ENCODE measurements around the gene B4GALT4. TPM values are rescaled to one million over a fixed set of nuclear protein-coding genes. Genes with fewer than 3 reads are reported as not detected.
A peak's percentile ranks its signal among the peaks of the same experiment; 100 is the strongest.

Gene B4GALT4, protein sequence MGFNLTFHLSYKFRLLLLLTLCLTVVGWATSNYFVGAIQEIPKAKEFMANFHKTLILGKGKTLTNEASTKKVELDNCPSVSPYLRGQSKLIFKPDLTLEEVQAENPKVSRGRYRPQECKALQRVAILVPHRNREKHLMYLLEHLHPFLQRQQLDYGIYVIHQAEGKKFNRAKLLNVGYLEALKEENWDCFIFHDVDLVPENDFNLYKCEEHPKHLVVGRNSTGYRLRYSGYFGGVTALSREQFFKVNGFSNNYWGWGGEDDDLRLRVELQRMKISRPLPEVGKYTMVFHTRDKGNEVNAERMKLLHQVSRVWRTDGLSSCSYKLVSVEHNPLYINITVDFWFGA
- 12.7 TPM for total RNA-seq
- long read RNA-seq, transcript B4GALT4-202 (8 exons, 2,459 nt): major isoform, 9 of 32 reads
- long read RNA-seq, transcript B4GALT4-201 (9 exons, 2,385 nt): minor isoform, 8 of 32 reads
- long read RNA-seq, partial matches to known transcripts: 1 of 32 reads
- long read RNA-seq, other reads (novel, unspliced or antisense): 14 of 32 reads

DNA sequence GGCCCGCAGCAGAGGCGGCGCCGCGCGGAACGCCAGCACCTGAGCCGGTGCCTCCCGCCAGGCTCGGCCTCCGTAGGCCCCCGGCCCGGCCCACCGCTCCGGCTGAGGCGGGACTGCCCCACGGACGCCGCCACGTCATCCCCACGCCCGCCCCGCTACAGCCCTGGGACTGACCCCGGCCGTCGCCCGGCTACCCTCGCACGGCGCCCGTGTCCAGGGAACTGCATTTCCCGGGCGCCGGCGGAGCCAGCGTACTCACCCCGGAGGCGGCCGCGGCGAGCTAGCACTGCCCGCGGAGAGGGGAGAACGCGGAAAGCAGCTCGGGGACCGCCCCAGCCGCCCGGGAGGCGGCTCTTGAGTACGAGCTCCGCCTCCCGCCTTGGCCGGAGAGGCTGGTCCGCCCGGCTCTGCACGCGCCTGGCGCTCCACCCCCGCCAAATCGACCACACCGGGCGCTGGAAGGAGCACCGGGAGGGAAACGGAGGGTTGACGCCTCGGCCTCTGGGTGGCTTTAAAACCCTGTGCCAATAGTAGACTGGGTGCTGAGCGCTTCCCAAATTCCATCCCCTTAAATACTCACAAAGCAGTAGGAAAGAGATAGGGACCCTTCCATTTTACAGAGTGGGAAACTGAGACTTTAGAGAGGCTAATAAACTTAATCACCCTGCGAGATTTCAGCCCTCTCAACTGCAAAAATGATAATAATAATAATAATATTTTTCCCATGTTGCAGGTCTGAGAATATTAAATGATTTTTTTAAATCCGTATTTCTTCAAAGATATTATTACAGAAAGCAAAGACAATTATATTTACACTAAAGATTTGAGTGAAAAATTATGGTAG, at the start of gene B4GALT4:
Gene B4GALT4, minus strand, starts transcription at position 288 of the 844 bp plus-strand sequence. CDS start 10,779 bp downstream, outside the sequence.
- peak within 1 kb of the TSS; percentile 94 for H3K27ac ChIP-seq (replicated peaks)
- peaks cover 10% of the 10 kb centered on the region for H3K36me3 ChIP-seq
- H3K9me3 ChIP-seq (replicated peaks): no peaks in the 10 kb centered on the region
- H3K4me1 ChIP-seq: peaks cover 42% of the 10 kb centered on the region
- intact Hi-C loops (cut with micrococcal nuclease): no loop called here
- H3K27me3 ChIP-seq (ENCODE audit: low read depth): no peaks in the 10 kb centered on the region
- peak within 1 kb of the TSS; percentile 84 for H3K4me3 ChIP-seq
- TF ChIP-seq, protein P1, sequence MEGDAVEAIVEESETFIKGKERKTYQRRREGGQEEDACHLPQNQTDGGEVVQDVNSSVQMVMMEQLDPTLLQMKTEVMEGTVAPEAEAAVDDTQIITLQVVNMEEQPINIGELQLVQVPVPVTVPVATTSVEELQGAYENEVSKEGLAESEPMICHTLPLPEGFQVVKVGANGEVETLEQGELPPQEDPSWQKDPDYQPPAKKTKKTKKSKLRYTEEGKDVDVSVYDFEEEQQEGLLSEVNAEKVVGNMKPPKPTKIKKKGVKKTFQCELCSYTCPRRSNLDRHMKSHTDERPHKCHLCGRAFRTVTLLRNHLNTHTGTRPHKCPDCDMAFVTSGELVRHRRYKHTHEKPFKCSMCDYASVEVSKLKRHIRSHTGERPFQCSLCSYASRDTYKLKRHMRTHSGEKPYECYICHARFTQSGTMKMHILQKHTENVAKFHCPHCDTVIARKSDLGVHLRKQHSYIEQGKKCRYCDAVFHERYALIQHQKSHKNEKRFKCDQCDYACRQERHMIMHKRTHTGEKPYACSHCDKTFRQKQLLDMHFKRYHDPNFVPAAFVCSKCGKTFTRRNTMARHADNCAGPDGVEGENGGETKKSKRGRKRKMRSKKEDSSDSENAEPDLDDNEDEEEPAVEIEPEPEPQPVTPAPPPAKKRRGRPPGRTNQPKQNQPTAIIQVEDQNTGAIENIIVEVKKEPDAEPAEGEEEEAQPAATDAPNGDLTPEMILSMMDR (IDR thresholded peaks at IDR 0.05; ENCODE audit: borderline replicate concordance): no peak
- peak; percentile 90 for DNase-seq

DNA sequence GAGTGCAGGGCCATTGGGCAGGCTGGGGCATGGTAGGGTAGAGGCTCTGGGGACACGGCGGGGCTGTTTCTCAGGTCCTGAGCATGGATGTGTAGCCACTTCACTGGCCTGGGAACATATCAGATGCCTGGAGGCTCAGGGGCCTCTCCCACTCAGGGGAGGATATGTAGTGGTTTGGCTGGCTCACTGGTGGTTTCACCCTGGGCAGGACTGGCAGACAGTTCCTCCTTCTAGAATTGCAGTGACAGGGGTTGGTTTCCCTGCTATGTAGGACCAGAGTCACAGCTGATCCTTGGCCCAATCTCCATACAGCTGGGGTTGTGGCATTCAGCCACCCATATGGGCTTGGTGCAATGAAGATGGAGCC, 48.7 kb upstream of the B4GALT4 start:
- Histone ChIP-seq H3K9me3 (replicated peaks) (peaks cover 24% of the 10 kb centered on the region), H3K36me3 (no peaks in the 10 kb centered on the region), H3K27me3 (ENCODE audit: low read depth) (no peaks in the 10 kb centered on the region), H3K4me3 (no peak overlapping the region), H3K4me1 (peaks cover 27% of the 10 kb centered on the region), H3K27ac (replicated peaks) (no peak overlapping the region)
- DNase-seq: no peak
- intact Hi-C loops (cut with micrococcal nuclease): no loop called here
- TF ChIP-seq, protein P1 (IDR thresholded peaks at IDR 0.05; ENCODE audit: borderline replicate concordance): no peak

DNA sequence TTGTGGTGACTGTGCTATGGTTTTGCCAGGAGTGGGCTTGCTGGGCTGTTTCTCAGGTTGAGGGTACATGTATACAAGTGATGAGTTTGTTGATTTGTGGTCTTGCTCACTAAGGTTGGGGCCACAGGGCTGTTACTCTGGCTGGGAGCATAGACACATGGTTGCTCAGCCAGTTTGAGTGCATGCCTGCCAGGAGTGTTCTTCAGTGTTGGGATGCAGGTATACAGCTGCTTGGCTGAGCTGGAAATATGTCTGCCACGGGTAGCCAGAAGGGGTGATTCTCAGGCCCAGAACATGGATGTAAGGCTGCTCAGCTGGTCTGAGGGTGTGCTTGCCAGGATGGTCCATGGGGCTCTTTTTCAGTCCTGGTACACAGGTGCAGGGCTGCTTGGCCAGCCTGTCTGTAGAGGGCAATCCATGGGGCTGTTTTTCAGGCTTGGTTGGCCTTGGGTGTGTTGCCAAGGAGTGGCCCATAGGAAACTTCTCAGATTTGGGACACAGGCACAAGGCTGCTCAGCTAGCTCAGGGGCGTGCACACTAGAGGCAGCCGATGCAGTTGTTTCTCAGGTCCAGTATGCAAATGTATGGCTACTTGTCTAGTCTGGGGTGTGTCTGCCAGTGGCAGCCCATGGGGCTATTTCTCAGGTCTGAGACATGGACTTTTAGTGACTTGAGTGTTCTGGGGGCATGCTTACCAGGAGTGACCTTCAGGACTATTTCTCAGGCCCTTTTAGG, 48.2 kb upstream of the B4GALT4 start:
- H3K4me3 ChIP-seq: no peak overlapping the region
- peaks cover 24% of the 10 kb centered on the region for H3K9me3 ChIP-seq (replicated peaks)
- H3K36me3 ChIP-seq: no peaks in the 10 kb centered on the region
- peaks cover 25% of the 10 kb centered on the region for H3K4me1 ChIP-seq
- H3K27me3 ChIP-seq (ENCODE audit: low read depth): no peaks in the 10 kb centered on the region
- TF ChIP-seq, protein P1 (IDR thresholded peaks at IDR 0.05; ENCODE audit: borderline replicate concordance): no peak
- no peak for DNase-seq
- H3K27ac ChIP-seq (replicated peaks): no peak overlapping the region
- intact Hi-C loops (cut with micrococcal nuclease): no loop called here

DNA sequence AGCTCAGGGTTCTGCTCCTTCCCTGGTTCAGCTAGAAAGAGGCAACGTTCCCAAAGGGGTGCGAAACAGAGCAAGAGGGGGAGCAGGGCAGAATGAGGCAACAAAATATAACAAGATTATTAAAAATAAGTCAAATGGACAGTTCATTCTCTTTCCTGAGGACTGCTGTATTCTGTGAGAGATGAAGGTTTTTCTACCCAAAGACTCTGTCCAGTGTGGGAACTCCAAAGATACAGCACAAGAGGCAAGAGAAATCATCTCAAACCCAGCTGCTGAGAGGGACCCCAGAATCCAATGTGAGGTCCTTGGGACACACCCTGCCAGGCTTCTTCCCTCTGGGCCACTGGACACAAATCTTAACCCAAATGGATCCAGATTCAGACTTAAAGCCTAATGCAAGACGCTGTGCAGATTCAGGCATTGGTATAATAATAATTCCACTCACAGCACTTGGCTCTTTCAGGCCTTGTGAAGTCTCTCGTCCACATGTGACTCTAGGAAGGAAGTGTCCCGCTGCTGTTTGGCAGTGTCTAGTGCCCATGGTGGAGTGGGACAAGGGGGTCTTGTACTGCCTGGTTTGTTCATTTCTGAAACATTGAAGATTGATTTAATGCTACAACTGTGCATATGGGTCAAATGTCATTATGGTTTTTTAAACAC, 39.0 kb upstream of the B4GALT4 start:
- H3K27ac ChIP-seq (replicated peaks): peak overlapping the region; percentile 93
- TF ChIP-seq, protein P1 (IDR thresholded peaks at IDR 0.05; ENCODE audit: borderline replicate concordance): no peak
- peaks cover 11% of the 10 kb centered on the region for H3K9me3 ChIP-seq (replicated peaks)
- intact Hi-C loops (cut with micrococcal nuclease): no loop called here
- H3K27me3 ChIP-seq (ENCODE audit: low read depth): no peaks in the 10 kb centered on the region
- no peaks in the 10 kb centered on the region for H3K36me3 ChIP-seq
- H3K4me1 ChIP-seq: peaks cover 52% of the 10 kb centered on the region
- DNase-seq: no peak
- peak overlapping the region; percentile 38 for H3K4me3 ChIP-seq
